HG02678 (cell line): Measurements from ENCODE around the gene NLRP4.
"Not testable (repeated sequence)": the region's sequence is repeated elsewhere in the genome, so short reads cannot be mapped to it uniquely, and the experiment has no call there.

Experiments used
- ATAC-seq: cut with Tn5 transposase; IDR thresholded peaks from one replicate; pipeline ENCODE4 v1.9.1; 2021; ENCODE audit warnings: mild to moderate bottlenecking, moderate library complexity; ENCODE audit not compliant: unreplicated experiment

Gene NLRP4

DNA sequence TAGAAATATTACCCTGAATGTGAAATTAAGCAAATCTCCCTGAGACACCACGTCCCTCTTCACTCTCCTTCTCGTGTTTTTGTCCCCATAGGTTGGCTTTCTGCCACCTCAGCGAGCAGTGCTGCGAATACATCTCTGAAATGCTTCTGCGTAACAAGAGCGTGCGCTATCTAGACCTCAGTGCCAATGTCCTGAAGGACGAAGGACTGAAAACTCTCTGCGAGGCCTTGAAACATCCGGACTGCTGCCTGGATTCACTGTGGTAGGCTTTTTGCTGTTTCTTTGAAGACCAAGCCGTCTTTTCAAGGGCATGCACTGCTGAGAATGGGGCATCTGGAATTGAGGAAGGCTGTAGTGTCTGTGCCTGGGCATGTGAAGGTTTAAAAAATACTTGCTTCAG lies 34.4 kb downstream of the NLRP4 start:
- ATAC-seq: no peak

DNA sequence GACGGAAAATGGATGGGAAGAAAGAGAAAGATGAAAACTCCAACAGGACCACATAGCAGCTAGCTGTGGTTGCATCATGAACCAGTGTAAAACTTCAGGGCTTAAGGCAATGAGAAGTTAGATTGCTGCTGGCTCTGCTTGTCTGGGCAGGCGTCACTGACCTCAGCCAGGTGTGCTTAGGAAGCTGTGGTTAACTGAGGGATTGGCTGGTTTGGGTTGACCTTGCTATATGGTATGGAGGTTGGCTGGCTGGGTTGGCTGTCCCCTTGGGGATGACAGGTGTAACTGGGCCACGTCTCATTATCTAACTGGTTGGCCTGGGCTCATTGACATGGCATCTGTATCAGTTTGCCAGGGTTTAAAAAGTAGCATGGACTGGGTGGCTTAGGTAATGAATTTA lies 40.9 kb downstream of the NLRP4 start:
- no peak for ATAC-seq

GRCh38 chr19:55882626-55883025 lies 46.3 kb downstream of the NLRP4 start:
- ATAC-seq: no peak

DNA sequence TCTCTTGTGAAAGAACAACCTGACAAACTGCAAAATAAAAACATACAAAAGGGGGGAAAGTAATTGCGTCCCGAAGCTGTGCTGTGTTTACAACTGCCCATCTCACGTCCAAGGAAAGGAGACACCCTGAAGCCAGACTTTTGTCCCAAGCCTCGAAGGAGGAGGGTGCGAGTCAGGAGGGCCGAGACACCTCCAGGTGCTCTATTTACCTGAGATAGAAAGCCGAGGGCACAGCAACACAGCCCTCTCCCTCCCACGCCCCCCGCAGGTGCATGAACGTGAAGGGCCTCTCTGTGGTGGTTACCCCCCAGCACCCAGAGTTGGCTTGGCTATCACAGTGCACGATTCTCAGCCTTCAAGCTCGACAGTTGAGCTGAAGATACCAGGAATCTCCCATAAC lies 62.6 kb downstream of the NLRP4 start:
- ATAC-seq: no peak

DNA sequence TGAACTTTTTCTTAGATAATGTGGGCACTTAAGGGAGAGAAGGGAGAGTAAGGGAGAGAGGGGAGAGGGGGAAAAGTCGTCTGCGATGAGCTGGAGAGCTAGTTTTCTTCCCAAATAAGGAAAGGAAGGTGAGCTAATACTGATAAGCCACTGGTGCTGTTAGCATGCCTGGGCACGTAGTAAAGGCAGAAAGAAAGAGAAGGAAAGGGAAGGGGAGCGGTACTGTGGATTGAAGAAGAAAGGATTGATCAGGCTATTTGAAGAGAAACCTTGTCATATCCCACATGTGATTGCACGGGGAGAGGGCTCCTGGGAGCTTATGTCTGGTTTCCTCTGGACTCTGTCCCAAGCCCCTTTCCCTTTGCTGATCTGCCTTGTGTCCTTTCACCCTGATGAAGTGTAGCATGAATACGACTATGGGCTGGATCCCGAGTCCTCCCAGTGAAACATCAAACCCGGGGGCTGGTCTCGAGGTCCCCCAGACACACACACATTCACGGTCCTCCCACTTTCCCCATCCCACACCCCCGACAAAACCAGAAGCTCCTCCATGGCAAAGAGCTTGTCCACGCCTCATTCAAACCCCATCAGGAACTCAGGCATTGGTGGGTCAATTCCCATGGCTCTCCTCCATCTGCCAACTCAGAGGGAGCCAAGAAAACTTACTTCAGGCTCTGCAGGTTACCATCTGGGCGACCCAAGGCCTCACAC lies 65.2 kb downstream of the NLRP4 start:
- ATAC-seq: no peak

- no peak for ATAC-seq
These were observed 65.9 kb downstream of the NLRP4 start for GRCh38 chr19:55902080-55902751.

- ATAC-seq: no peak
These were observed 70.9 kb downstream of the NLRP4 start for GRCh38 chr19:55907286-55907685.

GRCh38 chr19:55907746-55908145 lies 71.4 kb downstream of the NLRP4 start:
- ATAC-seq: no peak

DNA sequence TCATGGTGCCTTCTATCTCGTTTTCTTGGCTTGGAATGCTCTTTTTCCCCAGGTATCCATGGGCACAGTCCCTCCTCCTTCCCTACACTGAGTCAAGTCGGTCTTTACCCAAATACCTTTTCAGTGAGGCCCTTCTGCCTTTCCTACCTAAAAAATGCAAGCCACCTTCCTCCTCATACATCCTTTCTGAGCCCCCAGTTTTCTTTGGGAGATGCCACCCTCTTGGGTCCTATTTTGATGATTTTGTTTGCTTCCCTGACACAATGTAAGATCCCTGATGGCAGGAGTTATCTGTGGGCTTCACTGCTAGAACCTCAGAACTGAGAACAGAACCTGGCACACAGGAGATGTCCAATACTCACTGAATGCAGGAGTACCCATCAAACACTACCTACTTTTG lies 73.5 kb downstream of the NLRP4 start:
- ATAC-seq: no peak

- no peak for ATAC-seq
These were observed 76.6 kb downstream of the NLRP4 start for GRCh38 chr19:55912916-55913315.

GRCh38 chr19:55913643-55914268 lies 77.4 kb downstream of the NLRP4 start:
- ATAC-seq: no peak

DNA sequence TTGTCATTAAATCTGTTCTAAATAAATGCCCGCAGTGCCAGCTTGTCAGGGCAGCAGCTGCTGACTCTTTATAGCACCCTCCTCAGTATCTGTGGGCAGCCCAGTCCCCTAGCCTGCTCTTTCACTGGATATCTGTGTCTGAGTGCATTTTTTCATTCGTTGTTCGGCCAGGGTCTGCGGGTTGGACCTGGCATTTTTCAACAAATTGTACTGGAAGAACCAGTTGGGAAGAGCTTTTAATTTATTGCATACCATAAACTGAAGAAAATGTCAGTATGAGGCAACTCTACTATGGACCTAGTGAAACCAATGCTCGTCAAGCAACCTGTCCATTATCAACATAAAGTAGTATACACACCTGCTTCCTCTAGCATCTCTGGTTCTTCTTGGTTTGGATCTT lies 87.2 kb downstream of the NLRP4 start:
- ATAC-seq: no peak

DNA sequence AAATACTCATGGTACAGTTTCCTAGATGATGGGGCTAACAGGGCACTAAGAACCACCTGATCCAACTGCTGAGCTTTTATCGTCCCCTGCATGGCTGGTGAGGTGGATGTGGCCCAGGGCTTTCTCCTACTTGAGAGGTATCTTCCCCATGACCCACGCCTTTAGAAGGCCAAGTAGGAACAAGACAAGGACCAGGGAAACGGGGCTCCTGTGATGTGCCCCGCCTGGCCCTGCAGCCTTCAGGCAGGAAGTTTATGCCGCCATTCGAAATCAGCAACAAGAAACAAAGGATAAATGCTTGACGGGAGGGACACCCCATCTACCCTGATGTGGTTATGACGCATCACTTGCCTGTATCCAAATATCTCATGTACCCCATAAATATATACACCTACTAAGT lies 91.7 kb downstream of the NLRP4 start:
- ATAC-seq: no peak

DNA sequence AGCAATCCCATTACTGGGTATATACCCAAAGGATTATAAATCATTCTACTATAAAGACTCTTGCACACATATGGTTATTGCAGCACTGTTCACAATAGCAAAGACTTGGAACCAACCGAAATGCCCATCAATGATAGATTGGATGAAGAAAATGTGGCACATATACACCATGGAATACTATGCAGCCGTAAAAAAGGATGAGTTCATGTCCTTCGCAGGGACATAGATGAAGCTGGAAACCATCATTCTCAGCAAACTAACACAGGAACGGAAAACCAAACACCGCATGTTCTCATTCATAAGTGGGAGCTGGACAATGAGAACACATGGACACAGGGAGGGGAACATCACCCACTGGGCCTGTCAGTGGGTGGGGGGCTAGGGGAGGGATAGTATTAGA lies 92.9 kb downstream of the NLRP4 start:
- ATAC-seq: not testable (repeated sequence)

- ATAC-seq: no peak
These were observed 94.7 kb downstream of the NLRP4 start for GRCh38 chr19:55930996-55931515.
